B cell (primary cell): ENCODE data around the gene CNTNAP2.

ENCODE experiments used
- CTCF ChIP-seq: fragments of 200-600 bp; IDR thresholded peaks from one replicate; pipeline ENCODE4 v1.8.0; 2022; ENCODE audit warnings: antibody characterized with exemption, mild to moderate bottlenecking
- EZH2 ChIP-seq: IDR thresholded peaks from 2 replicates; pipeline ENCODE4 v1.6.1; 2012; ENCODE audit warnings: borderline replicate concordance, low read depth, mild to moderate bottlenecking, moderate library complexity, low read length; ENCODE audit not compliant: insufficient read depth, poor library complexity, severe bottlenecking

- TF ChIP-seq CTCF (no peak), EZH2 (no peak)
Observed at GRCh38 chr7:146655928-146656797, 539.6 kb downstream of the CNTNAP2 start.
